Measurements from ENCODE around the gene TSPAN18. TPM values are rescaled to one million over a fixed set of nuclear protein-coding genes. Genes with fewer than 3 reads are reported as not detected.

The TSPAN18 gene
- total and polyA plus RNA-seq, 2 of the 8 experiments (the other 6 are each of a cell fraction or from before 2014, with no cell fraction given) = 5.2 to 10.2 TPM

DNA sequence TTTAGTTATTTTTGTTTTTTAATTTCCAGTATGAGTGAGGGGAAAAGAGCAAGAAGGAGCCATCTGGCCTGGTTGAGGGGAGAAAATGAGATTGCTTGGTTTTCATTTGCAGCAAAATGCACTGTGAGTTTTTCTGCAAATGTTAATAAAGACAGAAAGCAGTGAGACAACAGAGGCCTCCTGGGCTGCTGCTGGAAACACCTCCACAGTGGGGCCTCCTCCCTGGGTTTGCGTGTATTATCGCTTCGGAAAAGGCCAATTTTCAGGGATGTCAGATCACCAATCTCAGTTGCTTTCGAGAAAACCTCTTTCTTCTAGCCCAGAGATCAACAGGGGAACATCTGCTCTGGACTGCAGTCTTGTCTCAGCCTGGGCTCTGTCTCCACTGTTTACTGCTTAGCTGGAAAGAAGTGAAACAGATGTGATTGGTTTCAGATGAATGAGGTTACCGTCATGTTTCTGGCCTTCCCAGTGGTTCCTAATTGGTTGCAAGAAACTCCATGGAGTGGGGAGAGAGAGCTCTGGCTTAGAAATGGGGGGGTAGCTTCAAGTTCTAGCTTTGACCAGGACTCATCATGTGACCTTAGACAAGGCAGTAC lies 17.3 kb downstream of the TSPAN18 start:
- WGBS, 2 experiments (ENCODE audit: extremely low coverage in 1 of 2, insufficient coverage in 1 of 2, insufficient read length in 1 of 2, insufficient replicate concordance in 2 of 2, low coverage in 1 of 2, low lambda C conversion rate in 2 of 2, missing lambda C conversion rate in 1 of 2) = 85% methylated on average over 5 of the region's 5 CpGs; no CpG with 5 or more reads in 1 of the 2 experiments
- TF ChIP-seq CTBP2 (IDR thresholded peaks at IDR 0.05; ENCODE audit: borderline replicate concordance, insufficient read depth, insufficient read length, low read length) (no peak), TAF7 (optimal IDR thresholded peaks at IDR 0.05; ENCODE audit: borderline replicate concordance, low read depth, low read length) (no peak)

More for the DNA sequence above, 17.3 kb downstream of the TSPAN18 start:
- H4K20me1 ChIP-seq (replicated peaks in 1 of 2; ENCODE audit: control insufficient read depth in 1 of 2, insufficient read depth in 2 of 2, low read length in 2 of 2) = no peaks in the 10 kb centered on the region
- H3K4me2 ChIP-seq (ENCODE audit: insufficient read depth in 1 of 2, low read depth in 2 of 2, low read length in 2 of 2) = no peak overlapping the region
- CTCF ChIA-PET (ENCODE audit: partially characterized antibody) = interaction anchor here (0.9 to 1.8 kb wide), 6 partner anchors 9 to 183 kb away, joined by 3 to 6 read pairs (median 3); no protein-coding TSS in a partner anchor
- no peak overlapping the region for H4K5ac ChIP-seq (ENCODE audit: insufficient read length, low read depth, low read length)
- 0 out of 2 replicates have a peak overlapping the region, but pooled peaks have one; percentile 55 for H2BK12ac ChIP-seq (ENCODE audit: low read depth, low read length)
- no peak overlapping the region for H3K14ac ChIP-seq (ENCODE audit: insufficient read length)
- no peak overlapping the region for H2AFZ ChIP-seq (ENCODE audit: low read length)
- H2AK5ac ChIP-seq (ENCODE audit: low read depth, low read length) = no peak overlapping the region
- no peak overlapping the region for H3K4ac ChIP-seq (replicated peaks; ENCODE audit: insufficient read length, low read depth, low read length)
- no peak overlapping the region for H3K56ac ChIP-seq (replicated peaks; ENCODE audit: insufficient read length, low read depth, low read length)
- H2BK15ac ChIP-seq (ENCODE audit: low read length) = peak overlapping the region; percentile 14; the same call in 1 of the 2 replicates
- no peak overlapping the region for H2BK120ac ChIP-seq (replicated peaks; ENCODE audit: low read depth, low read length)
- H3K23me2 ChIP-seq (ENCODE audit: low read depth, low read length) = 0 out of 2 replicates have a peak, but pooled peaks cover 2% of the 10 kb centered on the region
- H3K79me2 ChIP-seq (ENCODE audit: control insufficient read depth in 1 of 2, insufficient read depth in 2 of 2, low read length in 2 of 2) = no peaks in the 10 kb centered on the region
- peaks cover 12 to 25% (median 19%) of the 10 kb centered on the region in 4 experiments for H3K4me1 ChIP-seq (replicated peaks in 1 of 4; ENCODE audit: control insufficient read depth in 3 of 4, insufficient read depth in 4 of 4, low read length in 3 of 4)
- no peaks in the 10 kb centered on the region for H3K79me1 ChIP-seq (ENCODE audit: low read depth, low read length)
- H3K9ac ChIP-seq (replicated peaks in 1 of 4; ENCODE audit: extremely low read depth in 1 of 4, low read depth in 3 of 4, low read length in 3 of 4) = no peak overlapping the region
- no peak overlapping the region for H4K91ac ChIP-seq (replicated peaks; ENCODE audit: insufficient read length, low read length)
- no peak for FAIRE-seq
- H3K18ac ChIP-seq (ENCODE audit: extremely low read depth, low read length) = no peak overlapping the region
- H3K9me3 ChIP-seq (ENCODE audit: insufficient read depth in 2 of 2, low read depth in 1 of 2, low read length in 1 of 2) = no peaks in the 10 kb centered on the region
- H3K23ac ChIP-seq (ENCODE audit: insufficient read length) = no peak overlapping the region
- POLR2A ChIA-PET (ENCODE audit: partially characterized antibody) = interaction anchor here (1.3 kb wide), 1 partner anchor 9 kb away, joined by 3 read pairs; no protein-coding TSS in a partner anchor
- H2BK5ac ChIP-seq (ENCODE audit: low read depth, low read length) = no peak overlapping the region
- peak overlapping the region; percentile 44; the same call in 1 of the 2 replicates for H2BK20ac ChIP-seq (ENCODE audit: low read length)
- H4K8ac ChIP-seq (ENCODE audit: extremely low read depth, insufficient read depth, low read length) = no peak overlapping the region
- H3K27ac ChIP-seq (ENCODE audit: low read depth, low read length) = no peak overlapping the region
- H3K27me3 ChIP-seq (replicated peaks in 1 of 4; ENCODE audit: control insufficient read depth in 3 of 4, extremely low read depth in 1 of 4, insufficient read depth in 3 of 4, low read length in 3 of 4) = peaks cover 0 to 12% (median 3%) of the 10 kb centered on the region in 4 experiments; a peak in 3 of 7 replicates
- no peak for DNase-seq (ENCODE audit: low read depth in 1 of 2, low spot score in 2 of 2)
- H3K36me3 ChIP-seq (ENCODE audit: control insufficient read depth in 2 of 4, insufficient read depth in 4 of 4, low read length in 3 of 4) = no peaks in the 10 kb centered on the region
- no peak overlapping the region for H3K4me3 ChIP-seq (ENCODE audit: extremely low read depth in 1 of 4, insufficient read depth in 2 of 4, low read depth in 3 of 4, low read length in 4 of 4)
